ENCODE data around the gene ZNF423.

The ZNF423 gene

GRCh38 chr16:49547448-49547847 is 308.5 kb downstream of the ZNF423 start:
- no peak overlapping the region for H3K4me3 ChIP-seq (ENCODE audit: low read depth, low read length)
- H3K9ac ChIP-seq (ENCODE audit: low read length) = no peak overlapping the region
- H3K27ac ChIP-seq (ENCODE audit: low read depth, low read length) = no peak overlapping the region
- no peaks in the 10 kb centered on the region for H3K9me3 ChIP-seq (ENCODE audit: control insufficient read depth, insufficient read depth, low read depth, low read length)
- H3K36me3 ChIP-seq (ENCODE audit: control insufficient read depth, insufficient read depth, low read length) = no peaks in the 10 kb centered on the region
- peaks cover 23% of the 10 kb centered on the region for H3K4me1 ChIP-seq (ENCODE audit: control insufficient read depth, insufficient read depth, low read length)
- no peaks in the 10 kb centered on the region for H3K27me3 ChIP-seq (ENCODE audit: control insufficient read depth, insufficient read depth, low read length)

GRCh38 chr16:49546735-49547134 is 309.2 kb downstream of the ZNF423 start:
- Histone ChIP-seq H3K4me3 (ENCODE audit: low read depth, low read length) (no peak overlapping the region), H3K27ac (ENCODE audit: low read depth, low read length) (no peak overlapping the region), H3K4me1 (ENCODE audit: control insufficient read depth, insufficient read depth, low read length) (peaks cover 24% of the 10 kb centered on the region), H3K9me3 (ENCODE audit: control insufficient read depth, insufficient read depth, low read depth, low read length) (no peaks in the 10 kb centered on the region), H3K27me3 (ENCODE audit: control insufficient read depth, insufficient read depth, low read length) (no peaks in the 10 kb centered on the region), H3K9ac (ENCODE audit: low read length) (no peak overlapping the region), H3K36me3 (ENCODE audit: control insufficient read depth, insufficient read depth, low read length) (no peaks in the 10 kb centered on the region)

DNA sequence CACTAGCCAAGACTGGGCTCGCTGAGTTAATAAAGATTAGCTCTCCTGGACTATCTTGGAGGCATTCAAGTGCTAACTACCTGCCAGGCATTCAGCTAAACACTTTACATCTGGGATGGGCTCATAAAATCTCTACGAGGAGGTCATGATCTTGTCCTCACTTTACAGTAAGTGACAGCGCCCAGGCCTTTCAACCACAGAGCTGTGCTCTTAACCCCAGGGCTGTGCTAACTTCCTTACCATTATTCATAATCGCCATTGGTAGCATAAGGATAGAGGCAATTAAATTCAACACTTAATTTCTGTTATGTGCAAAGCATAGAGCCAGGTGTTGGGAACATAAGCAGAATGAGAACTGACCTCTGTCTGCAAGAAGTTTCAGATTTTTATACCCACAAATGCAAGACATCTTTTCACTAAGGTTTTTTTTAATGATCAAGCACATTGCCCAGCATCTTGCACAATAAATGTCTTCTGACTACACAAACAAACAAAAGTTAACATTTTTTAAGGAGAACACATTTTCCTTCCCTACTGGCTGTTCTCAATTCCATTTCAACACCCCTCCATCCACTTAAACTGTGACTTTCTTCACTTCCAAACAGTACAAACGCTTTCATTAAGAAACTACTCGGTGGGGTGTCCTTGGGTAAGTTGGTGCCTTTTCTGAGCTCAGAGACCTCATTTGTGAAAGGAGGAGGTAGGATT is 310.0 kb downstream of the ZNF423 start:
- no peak overlapping the region for H3K9ac ChIP-seq (ENCODE audit: low read length)
- peaks cover 24% of the 10 kb centered on the region for H3K4me1 ChIP-seq (ENCODE audit: control insufficient read depth, insufficient read depth, low read length)
- no peaks in the 10 kb centered on the region for H3K9me3 ChIP-seq (ENCODE audit: control insufficient read depth, insufficient read depth, low read depth, low read length)
- no peak overlapping the region for H3K27ac ChIP-seq (ENCODE audit: low read depth, low read length)
- H3K27me3 ChIP-seq (ENCODE audit: control insufficient read depth, insufficient read depth, low read length) = no peaks in the 10 kb centered on the region
- H3K36me3 ChIP-seq (ENCODE audit: control insufficient read depth, insufficient read depth, low read length) = no peaks in the 10 kb centered on the region
- no peak overlapping the region for H3K4me3 ChIP-seq (ENCODE audit: low read depth, low read length)

DNA sequence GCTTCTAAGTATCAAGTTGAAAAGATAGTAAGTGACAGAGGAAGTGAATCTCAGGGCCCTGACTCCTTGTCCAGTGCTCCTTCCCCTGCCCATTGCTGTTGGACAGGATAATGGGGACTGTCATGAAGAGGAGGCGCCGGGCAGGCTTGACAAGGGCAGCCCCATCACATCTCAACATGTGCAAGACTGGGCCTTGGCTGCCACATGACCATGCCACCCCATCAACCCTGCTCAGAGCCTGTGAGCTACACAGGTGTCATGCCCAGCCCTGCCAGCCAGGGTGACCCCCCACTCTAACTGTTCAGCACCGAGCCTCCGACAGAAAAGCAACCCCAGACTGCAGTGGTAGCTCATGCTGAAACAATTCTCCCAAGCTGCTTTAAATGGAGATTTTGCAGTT is 310.7 kb downstream of the ZNF423 start:
- Histone ChIP-seq H3K27ac (ENCODE audit: low read depth, low read length) (no peak overlapping the region), H3K9ac (ENCODE audit: low read length) (no peak overlapping the region), H3K27me3 (ENCODE audit: control insufficient read depth, insufficient read depth, low read length) (no peaks in the 10 kb centered on the region), H3K4me3 (ENCODE audit: low read depth, low read length) (no peak overlapping the region), H3K9me3 (ENCODE audit: control insufficient read depth, insufficient read depth, low read depth, low read length) (no peaks in the 10 kb centered on the region), H3K36me3 (ENCODE audit: control insufficient read depth, insufficient read depth, low read length) (no peaks in the 10 kb centered on the region), H3K4me1 (ENCODE audit: control insufficient read depth, insufficient read depth, low read length) (peaks cover 24% of the 10 kb centered on the region)

- Histone ChIP-seq H3K36me3 (ENCODE audit: control insufficient read depth, insufficient read depth, low read length) (no peaks in the 10 kb centered on the region), H3K4me3 (ENCODE audit: low read depth, low read length) (no peak overlapping the region), H3K27me3 (ENCODE audit: control insufficient read depth, insufficient read depth, low read length) (no peaks in the 10 kb centered on the region), H3K4me1 (ENCODE audit: control insufficient read depth, insufficient read depth, low read length) (peaks cover 24% of the 10 kb centered on the region), H3K9ac (ENCODE audit: low read length) (no peak overlapping the region), H3K9me3 (ENCODE audit: control insufficient read depth, insufficient read depth, low read depth, low read length) (no peaks in the 10 kb centered on the region), H3K27ac (ENCODE audit: low read depth, low read length) (no peak overlapping the region)
Measured at GRCh38 chr16:49544828-49545227, 311.1 kb downstream of the ZNF423 start.

GRCh38 chr16:49543631-49543946 is 312.3 kb downstream of the ZNF423 start:
- no peak overlapping the region for H3K27ac ChIP-seq (ENCODE audit: low read depth, low read length)
- peaks cover 21% of the 10 kb centered on the region for H3K4me1 ChIP-seq (ENCODE audit: control insufficient read depth, insufficient read depth, low read length)
- no peak overlapping the region for H3K9ac ChIP-seq (ENCODE audit: low read length)
- H3K27me3 ChIP-seq (ENCODE audit: control insufficient read depth, insufficient read depth, low read length) = no peaks in the 10 kb centered on the region
- no peaks in the 10 kb centered on the region for H3K9me3 ChIP-seq (ENCODE audit: control insufficient read depth, insufficient read depth, low read depth, low read length)
- H3K36me3 ChIP-seq (ENCODE audit: control insufficient read depth, insufficient read depth, low read length) = no peaks in the 10 kb centered on the region
- no peak overlapping the region for H3K4me3 ChIP-seq (ENCODE audit: low read depth, low read length)

- Histone ChIP-seq H3K36me3 (ENCODE audit: control insufficient read depth, insufficient read depth, low read length) (no peaks in the 10 kb centered on the region), H3K27ac (ENCODE audit: low read depth, low read length) (no peak overlapping the region), H3K4me1 (ENCODE audit: control insufficient read depth, insufficient read depth, low read length) (peaks cover 19% of the 10 kb centered on the region), H3K27me3 (ENCODE audit: control insufficient read depth, insufficient read depth, low read length) (no peaks in the 10 kb centered on the region), H3K9ac (ENCODE audit: low read length) (no peak overlapping the region), H3K4me3 (ENCODE audit: low read depth, low read length) (no peak overlapping the region), H3K9me3 (ENCODE audit: control insufficient read depth, insufficient read depth, low read depth, low read length) (no peaks in the 10 kb centered on the region)
Measured at GRCh38 chr16:49542946-49543630, 312.8 kb downstream of the ZNF423 start.

DNA sequence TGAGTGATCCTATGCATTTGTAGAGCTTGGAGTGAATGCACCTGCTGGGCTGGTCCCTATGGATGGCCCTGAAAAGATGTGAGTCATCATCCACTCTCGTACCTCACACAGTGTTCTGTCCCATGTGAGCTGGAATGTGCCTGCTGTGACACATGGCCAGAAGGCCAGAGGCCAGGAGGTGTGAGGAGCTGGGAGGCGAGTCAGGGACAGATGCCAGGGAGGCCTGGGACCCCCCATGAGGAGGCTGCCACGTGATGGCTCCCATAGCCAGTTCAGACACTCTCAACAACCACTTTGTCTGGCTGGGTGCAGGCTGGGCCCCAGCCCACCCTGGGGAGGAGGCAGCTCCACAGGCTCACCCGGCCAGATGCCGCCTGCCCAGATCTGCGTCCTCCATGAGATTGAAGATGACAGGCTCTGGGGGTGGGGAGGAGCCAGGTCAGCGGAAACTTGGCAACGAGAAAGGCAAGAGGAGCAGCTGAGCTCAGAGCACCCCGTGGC is 313.5 kb downstream of the ZNF423 start:
- no peak overlapping the region for H3K4me3 ChIP-seq (ENCODE audit: low read depth, low read length)
- no peak overlapping the region for H3K9ac ChIP-seq (ENCODE audit: low read length)
- H3K27ac ChIP-seq (ENCODE audit: low read depth, low read length) = no peak overlapping the region
- peaks cover 17% of the 10 kb centered on the region for H3K4me1 ChIP-seq (ENCODE audit: control insufficient read depth, insufficient read depth, low read length)
- H3K36me3 ChIP-seq (ENCODE audit: control insufficient read depth, insufficient read depth, low read length) = no peaks in the 10 kb centered on the region
- no peaks in the 10 kb centered on the region for H3K27me3 ChIP-seq (ENCODE audit: control insufficient read depth, insufficient read depth, low read length)
- no peaks in the 10 kb centered on the region for H3K9me3 ChIP-seq (ENCODE audit: control insufficient read depth, insufficient read depth, low read depth, low read length)

- Histone ChIP-seq H3K36me3 (ENCODE audit: control insufficient read depth, insufficient read depth, low read length) (no peaks in the 10 kb centered on the region), H3K9ac (ENCODE audit: low read length) (no peak overlapping the region), H3K4me1 (ENCODE audit: control insufficient read depth, insufficient read depth, low read length) (peaks cover 6% of the 10 kb centered on the region), H3K9me3 (ENCODE audit: control insufficient read depth, insufficient read depth, low read depth, low read length) (no peaks in the 10 kb centered on the region), H3K4me3 (ENCODE audit: low read depth, low read length) (no peak overlapping the region), H3K27ac (ENCODE audit: low read depth, low read length) (no peak overlapping the region), H3K27me3 (ENCODE audit: control insufficient read depth, insufficient read depth, low read length) (no peaks in the 10 kb centered on the region)
Measured at GRCh38 chr16:49540836-49541235, 315.1 kb downstream of the ZNF423 start.

GRCh38 chr16:49539758-49540157 is 316.2 kb downstream of the ZNF423 start:
- H3K9ac ChIP-seq (ENCODE audit: low read length) = no peak overlapping the region
- H3K27ac ChIP-seq (ENCODE audit: low read depth, low read length) = no peak overlapping the region
- no peaks in the 10 kb centered on the region for H3K9me3 ChIP-seq (ENCODE audit: control insufficient read depth, insufficient read depth, low read depth, low read length)
- H3K4me3 ChIP-seq (ENCODE audit: low read depth, low read length) = no peak overlapping the region
- H3K36me3 ChIP-seq (ENCODE audit: control insufficient read depth, insufficient read depth, low read length) = no peaks in the 10 kb centered on the region
- H3K27me3 ChIP-seq (ENCODE audit: control insufficient read depth, insufficient read depth, low read length) = no peaks in the 10 kb centered on the region
- H3K4me1 ChIP-seq (ENCODE audit: control insufficient read depth, insufficient read depth, low read length) = peaks cover 6% of the 10 kb centered on the region; the same call in 1 of the 2 replicates

DNA sequence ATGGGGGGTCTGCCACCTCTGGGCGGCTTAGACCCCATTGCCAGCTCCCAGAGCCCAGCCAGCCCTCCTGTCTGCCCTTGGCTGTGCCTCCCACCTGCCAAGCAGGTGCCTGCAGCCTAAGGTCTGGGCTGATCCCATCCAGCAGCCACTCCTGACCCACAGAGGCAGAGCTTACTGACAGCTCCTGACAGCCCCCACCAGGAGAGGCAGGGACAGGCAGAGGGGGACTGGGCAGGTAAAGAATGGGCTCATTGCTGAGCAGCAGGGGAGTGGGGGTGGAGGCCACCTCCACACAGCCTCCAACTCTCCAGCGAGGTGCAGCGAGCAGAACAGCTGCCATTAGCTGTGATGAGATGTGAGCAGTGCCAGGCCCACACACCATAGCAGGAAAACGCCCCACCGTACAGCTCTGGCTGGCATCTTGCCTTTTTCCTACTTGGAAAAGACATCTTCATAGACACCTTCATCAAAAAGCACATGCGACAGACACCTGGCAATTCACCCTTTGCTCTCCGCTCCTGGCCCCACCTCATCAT is 317.9 kb downstream of the ZNF423 start:
- H3K9ac ChIP-seq (ENCODE audit: low read length) = no peak overlapping the region
- H3K27ac ChIP-seq (ENCODE audit: low read depth, low read length) = no peak overlapping the region
- H3K9me3 ChIP-seq (ENCODE audit: control insufficient read depth, insufficient read depth, low read depth, low read length) = no peaks in the 10 kb centered on the region
- no peaks in the 10 kb centered on the region for H3K36me3 ChIP-seq (ENCODE audit: control insufficient read depth, insufficient read depth, low read length)
- no peaks in the 10 kb centered on the region for H3K27me3 ChIP-seq (ENCODE audit: control insufficient read depth, insufficient read depth, low read length)
- H3K4me1 ChIP-seq (ENCODE audit: control insufficient read depth, insufficient read depth, low read length) = peaks cover 7% of the 10 kb centered on the region; the same call in 1 of the 2 replicates
- H3K4me3 ChIP-seq (ENCODE audit: low read depth, low read length) = no peak overlapping the region
